GM11168 (cell line): ENCODE measurements around the gene SHH.

Experiments
- in situ Hi-C: fragments of 300-500 bp; cut with MboI; formaldehyde crosslinking; loops from one replicate; pipeline ENCODE4 v1.12.0; 2022; ENCODE audit warnings: low sequenced_read_pairs; ENCODE audit not compliant: unreplicated experiment

The SHH gene

GRCh38 chr7:155753446-155753965 lies 58.8 kb downstream of the SHH start:
- in situ Hi-C loops: loop anchor here (10.0 to 25.0 kb wide), 2 partner anchors 159 to 816 kb away; no protein-coding TSS in a partner anchor

- in situ Hi-C loops: loop anchor here (10.0 to 25.0 kb wide), 2 partner anchors 158 to 816 kb away; no protein-coding TSS in a partner anchor
Measured at GRCh38 chr7:155752756-155753445, 59.4 kb downstream of the SHH start.

GRCh38 chr7:155751409-155751808 lies 60.9 kb downstream of the SHH start:
- in situ Hi-C loops: loop anchor here (10.0 to 25.0 kb wide), 2 partner anchors 157 to 814 kb away; no protein-coding TSS in a partner anchor

- in situ Hi-C loops: loop anchor here (10.0 to 25.0 kb wide), 2 partner anchors 156 to 813 kb away; no protein-coding TSS in a partner anchor
Measured at GRCh38 chr7:155750255-155751125, 61.8 kb downstream of the SHH start.
